GM12878 (cell line): ENCODE results near the gene PCDHGB6. TPM values are rescaled to one million over a fixed set of nuclear protein-coding genes. Genes with fewer than 3 reads are reported as not detected.

Experiments
- EGR1 ChIP-seq, 2 experiments: IDR thresholded peaks; 1 replicate in 1 of 2; 2 replicates in 1 of 2; pipeline ENCODE4 v1.6.1; 2011 to 2012; ENCODE audit warnings: low read depth in 2 of 2, low read length in 2 of 2, borderline replicate concordance in 1 of 2, mild to moderate bottlenecking in 1 of 2, moderate library complexity in 1 of 2
- RFX5 ChIP-seq: IDR thresholded peaks from 2 replicates; pipeline ENCODE4 v1.6.1; 2011; ENCODE audit warnings: low read depth, low read length, improper control_type of control experiment
- WRNIP1 ChIP-seq: IDR thresholded peaks from 2 replicates; pipeline ENCODE4 v1.6.1; 2011; ENCODE audit warnings: low read depth, low read length, improper control_type of control experiment, borderline replicate concordance
- polyA plus RNA-seq, 11 experiments: library from polyadenylated mRNA; depleted of rRNA in 4 of 11; unstranded in 6 of 11; stranded (reverse) in 5 of 11; fragments of >200 nt; fragmentation: Nextera tagmentation in 4 of 11; fragmentation: Illumina TruSeq in 1 of 11; extraction: Ambion mirVana in 4 of 11; extraction: Trizol in 1 of 11; gene quantifications; 1 replicate in 1 of 11; 2 replicates in 10 of 11; pipeline versions ENCODE4 v1.2.1 to v1.2.3, GENCODE V29; 2011 to 2016; ENCODE audit warnings: inconsistent platforms in 2 of 11, missing spikeins in 2 of 11, low read depth in 1 of 11
- total RNA-seq, 4 experiments: library from RNA; depleted of rRNA in 3 of 4; stranded (reverse); fragments of >200 nt in 3 of 4; fragmentation: Illumina TruSeq in 1 of 4; extraction: Trizol in 1 of 4; gene quantifications; 2 replicates each; pipeline versions ENCODE4 v1.2.1 to v1.2.3, GENCODE V29; 2013 to 2021
- TF ChIP-seq, protein P1 (sequence below): IDR thresholded peaks from 2 replicates; pipeline ENCODE4 v1.6.1; 2012; ENCODE audit warnings: mild to moderate bottlenecking, low read depth, low read length
- TF ChIP-seq, protein P2 (sequence below): IDR thresholded peaks from 2 replicates; pipeline ENCODE4 v1.6.1; 2012; ENCODE audit warnings: low read depth, low read length, improper control_type of control experiment

Gene PCDHGB6
- total and polyA plus RNA-seq, 10 of the 15 experiments (the other 5 are each of a cell fraction or from before 2014, with no cell fraction given): 0.07 to 1.0 (median 0.31) TPM

DNA sequence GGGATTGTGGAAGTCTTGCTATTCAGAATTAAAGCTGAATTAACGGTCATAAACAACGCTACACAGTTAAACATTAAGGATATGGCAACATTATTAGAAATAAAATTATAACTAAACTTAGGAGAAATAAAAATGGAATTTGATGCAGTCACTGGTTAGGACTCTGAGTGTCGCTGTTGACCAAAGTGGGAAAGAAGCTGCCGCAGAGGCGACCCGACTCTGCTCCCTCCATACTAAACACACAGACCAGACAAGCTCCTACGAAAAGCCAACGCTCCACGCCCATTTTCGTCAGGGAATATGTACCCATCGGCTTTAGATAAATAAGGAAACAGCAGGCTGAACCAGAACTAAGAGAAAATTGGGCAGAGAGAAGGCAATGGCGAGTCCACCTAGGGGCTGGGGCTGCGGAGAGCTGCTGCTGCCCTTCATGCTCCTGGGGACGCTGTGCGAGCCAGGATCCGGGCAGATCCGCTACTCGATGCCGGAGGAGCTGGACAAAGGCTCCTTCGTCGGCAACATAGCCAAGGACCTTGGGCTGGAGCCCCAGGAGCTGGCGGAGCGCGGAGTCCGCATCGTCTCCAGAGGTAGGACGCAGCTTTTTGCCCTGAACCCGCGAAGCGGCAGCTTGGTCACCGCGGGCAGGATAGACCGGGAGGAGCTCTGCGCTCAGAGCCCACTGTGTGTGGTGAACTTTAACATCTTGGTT, 43.7 kb upstream of the PCDHGB6 start, which contains the start of gene PCDHGA5 (continued):
- TF ChIP-seq, protein P1, sequence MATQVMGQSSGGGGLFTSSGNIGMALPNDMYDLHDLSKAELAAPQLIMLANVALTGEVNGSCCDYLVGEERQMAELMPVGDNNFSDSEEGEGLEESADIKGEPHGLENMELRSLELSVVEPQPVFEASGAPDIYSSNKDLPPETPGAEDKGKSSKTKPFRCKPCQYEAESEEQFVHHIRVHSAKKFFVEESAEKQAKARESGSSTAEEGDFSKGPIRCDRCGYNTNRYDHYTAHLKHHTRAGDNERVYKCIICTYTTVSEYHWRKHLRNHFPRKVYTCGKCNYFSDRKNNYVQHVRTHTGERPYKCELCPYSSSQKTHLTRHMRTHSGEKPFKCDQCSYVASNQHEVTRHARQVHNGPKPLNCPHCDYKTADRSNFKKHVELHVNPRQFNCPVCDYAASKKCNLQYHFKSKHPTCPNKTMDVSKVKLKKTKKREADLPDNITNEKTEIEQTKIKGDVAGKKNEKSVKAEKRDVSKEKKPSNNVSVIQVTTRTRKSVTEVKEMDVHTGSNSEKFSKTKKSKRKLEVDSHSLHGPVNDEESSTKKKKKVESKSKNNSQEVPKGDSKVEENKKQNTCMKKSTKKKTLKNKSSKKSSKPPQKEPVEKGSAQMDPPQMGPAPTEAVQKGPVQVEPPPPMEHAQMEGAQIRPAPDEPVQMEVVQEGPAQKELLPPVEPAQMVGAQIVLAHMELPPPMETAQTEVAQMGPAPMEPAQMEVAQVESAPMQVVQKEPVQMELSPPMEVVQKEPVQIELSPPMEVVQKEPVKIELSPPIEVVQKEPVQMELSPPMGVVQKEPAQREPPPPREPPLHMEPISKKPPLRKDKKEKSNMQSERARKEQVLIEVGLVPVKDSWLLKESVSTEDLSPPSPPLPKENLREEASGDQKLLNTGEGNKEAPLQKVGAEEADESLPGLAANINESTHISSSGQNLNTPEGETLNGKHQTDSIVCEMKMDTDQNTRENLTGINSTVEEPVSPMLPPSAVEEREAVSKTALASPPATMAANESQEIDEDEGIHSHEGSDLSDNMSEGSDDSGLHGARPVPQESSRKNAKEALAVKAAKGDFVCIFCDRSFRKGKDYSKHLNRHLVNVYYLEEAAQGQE: no peak
- TF ChIP-seq EGR1 (IDR thresholded peaks at IDR 0.05; ENCODE audit: borderline replicate concordance in 1 of 2, low read depth in 2 of 2, low read length in 2 of 2): no peak
- TF ChIP-seq, protein P2, sequence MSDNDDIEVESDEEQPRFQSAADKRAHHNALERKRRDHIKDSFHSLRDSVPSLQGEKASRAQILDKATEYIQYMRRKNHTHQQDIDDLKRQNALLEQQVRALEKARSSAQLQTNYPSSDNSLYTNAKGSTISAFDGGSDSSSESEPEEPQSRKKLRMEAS: no peak
- TF ChIP-seq WRNIP1: no peak
- no peak for TF ChIP-seq RFX5
